ENCODE measurements around the gene ZDHHC11.
"Not testable (repeated sequence)": the region's sequence is repeated elsewhere in the genome, so short reads cannot be mapped to it uniquely, and the experiment has no call there.

The ZDHHC11 gene

DNA sequence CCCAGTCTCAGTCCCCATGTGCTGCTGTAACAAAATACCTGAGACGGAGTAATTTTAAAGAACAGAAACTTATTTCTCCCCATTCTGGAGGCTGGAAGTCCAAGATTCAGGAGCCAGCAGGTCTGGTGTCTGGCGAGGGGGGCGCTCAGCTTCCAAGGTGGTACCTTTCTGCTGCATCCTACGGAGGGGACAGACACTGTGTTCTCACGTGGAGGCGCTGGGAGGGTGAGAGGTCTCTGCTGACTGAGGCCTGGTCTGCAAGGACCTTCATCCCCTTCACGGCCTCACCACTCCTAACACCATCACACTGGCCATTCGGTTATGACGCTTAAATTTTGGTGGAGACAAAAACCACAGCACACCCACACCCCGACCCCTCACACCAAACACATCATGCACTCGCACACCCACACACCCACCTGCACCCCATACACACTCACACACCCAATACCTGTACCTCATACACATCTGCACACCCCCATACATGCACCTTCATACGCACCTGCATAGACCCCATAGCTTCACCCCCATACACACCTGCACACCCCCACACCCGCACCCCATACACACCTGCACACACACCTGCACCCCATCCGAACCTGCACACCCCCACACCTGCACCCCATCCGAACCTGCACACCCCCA lies 9.8 kb upstream of the ZDHHC11 start:
- no peak for DNase-seq (ENCODE audit: low read depth in 1 of 2, low spot score in 1 of 2)

- DNase-seq (ENCODE audit: low read depth in 1 of 2, low spot score in 1 of 2): no peak
Observed at GRCh38 chr5:859798-860296, 9.1 kb upstream of the ZDHHC11 start.

DNA sequence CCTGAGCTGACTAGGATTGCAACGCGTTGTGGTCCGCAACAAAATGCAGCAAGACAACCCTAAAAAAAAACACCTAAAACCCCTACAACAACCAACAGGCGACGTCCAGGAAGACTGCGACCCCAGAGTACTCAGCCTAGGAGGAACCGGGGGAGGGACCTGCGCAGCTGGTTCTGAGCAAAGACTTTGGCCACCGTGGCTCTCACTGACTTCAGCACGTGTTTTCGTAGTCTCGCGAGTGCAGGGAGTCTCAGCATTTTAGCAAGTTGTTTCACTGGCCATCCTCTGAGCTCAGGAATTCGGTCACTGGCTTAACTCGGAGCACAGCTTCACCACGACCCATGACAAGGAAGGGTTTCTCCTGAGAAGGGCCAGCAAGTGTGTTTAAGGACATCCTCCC lies 8.6 kb upstream of the ZDHHC11 start:
- no peak for DNase-seq (ENCODE audit: low read depth in 1 of 2, low spot score in 1 of 2)

GRCh38 chr5:858726-859125 lies 7.9 kb upstream of the ZDHHC11 start:
- no peak for DNase-seq (ENCODE audit: low read depth in 1 of 2, low spot score in 1 of 2)

DNA sequence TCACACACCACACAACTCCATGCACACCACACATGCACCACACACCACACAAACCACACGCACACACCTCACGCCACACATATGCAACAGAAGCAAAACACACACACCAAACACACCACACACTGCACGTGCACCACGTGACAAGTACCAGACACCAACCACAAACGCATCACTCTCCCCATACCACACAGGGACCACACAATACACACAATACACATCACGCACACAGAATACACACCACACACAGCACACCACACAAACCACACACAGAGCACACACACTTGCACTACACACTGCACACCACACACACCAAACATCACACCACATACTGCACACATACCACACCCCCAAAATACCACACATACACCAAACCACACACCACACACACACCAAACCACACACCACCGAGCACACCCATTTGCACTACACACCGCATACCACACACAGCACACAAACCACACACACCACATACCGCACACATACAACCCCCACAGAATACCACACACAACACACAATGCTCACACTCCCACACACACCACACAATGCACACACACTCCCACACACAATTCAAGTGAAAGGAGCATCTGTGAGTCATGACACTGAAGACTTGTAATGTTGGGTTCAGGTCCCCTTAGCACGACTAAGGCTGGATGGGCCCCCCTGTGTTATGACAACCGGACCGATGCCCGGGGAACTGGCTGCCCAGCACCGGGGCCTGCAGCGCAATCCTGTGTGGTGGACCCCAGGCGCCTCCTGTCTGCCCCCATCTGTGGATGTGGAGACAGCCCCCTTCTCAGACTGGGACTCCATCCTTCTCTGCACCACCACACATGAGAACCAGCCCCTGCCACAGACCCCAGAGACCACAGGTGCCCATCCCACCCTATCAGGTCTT lies 6.0 kb upstream of the ZDHHC11 start:
- no peak for DNase-seq (ENCODE audit: low read depth in 1 of 2, low spot score in 1 of 2)

DNA sequence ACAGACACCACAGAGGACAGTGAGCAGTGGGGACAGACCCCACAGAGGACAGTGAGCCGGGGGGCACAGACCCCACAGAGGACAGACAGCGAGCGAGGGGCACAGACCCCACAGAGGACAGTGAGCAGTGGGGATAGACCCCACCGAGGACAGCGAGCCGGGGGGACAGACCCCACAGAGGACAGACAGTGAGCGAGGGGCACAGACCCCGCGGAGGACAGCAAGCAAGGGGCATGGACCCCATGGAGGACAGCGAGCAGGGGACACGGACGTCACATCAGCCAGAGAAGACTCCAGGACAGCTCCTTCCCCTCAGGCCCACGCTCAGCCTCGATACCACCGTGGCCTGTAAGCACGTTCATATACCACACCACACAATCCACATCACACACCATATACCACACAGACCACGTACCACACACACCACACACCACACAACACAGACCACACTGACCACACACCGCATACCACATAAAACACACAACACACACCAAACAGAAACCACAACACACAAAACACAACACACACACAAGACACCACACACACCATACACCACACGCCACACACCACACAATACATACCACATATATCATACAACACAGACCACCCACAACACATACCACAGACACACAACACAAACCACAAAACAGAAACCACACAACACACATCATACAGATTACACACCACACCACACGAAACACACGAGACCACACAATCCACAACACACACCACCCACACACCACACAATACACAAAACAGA lies 5.2 kb upstream of the ZDHHC11 start:
- DNase-seq (ENCODE audit: low read depth in 1 of 2, low spot score in 1 of 2): no peak

DNA sequence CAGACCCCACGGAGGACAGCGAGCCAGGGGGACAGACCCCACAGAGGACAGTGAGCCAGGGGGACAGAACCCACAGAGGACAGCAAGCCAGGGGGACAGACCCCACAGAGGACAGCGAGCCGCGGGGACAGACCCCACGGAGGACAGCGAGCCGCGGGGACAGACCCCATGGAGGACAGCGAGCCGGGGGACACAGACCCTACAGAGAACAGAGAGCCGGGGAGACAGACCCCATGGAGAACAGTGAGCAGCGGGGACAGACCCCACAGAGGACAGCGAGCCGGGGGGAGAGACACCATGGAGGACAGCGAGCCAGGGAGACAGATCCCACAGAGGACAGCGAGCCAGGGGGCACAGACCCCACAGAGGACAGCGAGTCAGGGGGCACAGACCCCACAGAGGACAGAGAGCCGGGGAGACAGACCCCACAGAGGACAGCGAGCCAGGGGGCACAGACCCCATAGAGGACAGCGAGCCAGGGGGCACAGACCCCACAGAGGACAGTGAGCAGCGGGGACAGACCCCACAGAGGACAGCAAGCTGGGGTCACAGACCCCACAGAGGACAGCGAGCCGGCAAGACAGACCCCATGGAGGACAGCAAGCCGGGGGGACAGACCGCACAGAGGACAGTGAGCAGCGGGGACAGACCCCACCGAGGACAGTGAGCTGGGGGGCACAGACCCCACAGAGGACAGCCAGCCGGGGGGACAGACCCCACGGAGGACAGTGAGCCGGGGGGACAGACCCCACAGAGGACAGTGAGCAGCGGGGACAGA lies 4.4 kb upstream of the ZDHHC11 start:
- no peak for DNase-seq (ENCODE audit: low read depth in 1 of 2, low spot score in 1 of 2)

DNA sequence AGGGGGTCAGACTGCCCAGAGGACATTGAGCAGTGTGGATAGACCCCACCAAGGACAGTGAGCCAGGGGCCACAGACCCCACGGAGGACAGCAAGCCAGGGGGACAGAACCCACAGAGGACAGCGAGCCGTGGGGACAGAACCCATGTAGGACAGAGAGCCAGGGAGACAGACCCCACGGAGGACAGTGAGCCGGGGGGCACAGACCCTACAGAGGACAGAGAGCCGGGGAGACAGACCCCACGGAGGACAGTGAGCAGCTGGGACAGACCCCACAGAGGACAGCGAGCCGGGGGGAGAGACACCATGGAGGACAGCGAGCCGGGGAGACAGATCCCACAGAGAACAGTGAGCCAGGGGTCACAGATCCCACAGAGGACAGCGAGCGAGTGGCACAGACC lies 3.4 kb upstream of the ZDHHC11 start:
- DNase-seq (ENCODE audit: low read depth in 1 of 2, low spot score in 1 of 2): no peak

DNA sequence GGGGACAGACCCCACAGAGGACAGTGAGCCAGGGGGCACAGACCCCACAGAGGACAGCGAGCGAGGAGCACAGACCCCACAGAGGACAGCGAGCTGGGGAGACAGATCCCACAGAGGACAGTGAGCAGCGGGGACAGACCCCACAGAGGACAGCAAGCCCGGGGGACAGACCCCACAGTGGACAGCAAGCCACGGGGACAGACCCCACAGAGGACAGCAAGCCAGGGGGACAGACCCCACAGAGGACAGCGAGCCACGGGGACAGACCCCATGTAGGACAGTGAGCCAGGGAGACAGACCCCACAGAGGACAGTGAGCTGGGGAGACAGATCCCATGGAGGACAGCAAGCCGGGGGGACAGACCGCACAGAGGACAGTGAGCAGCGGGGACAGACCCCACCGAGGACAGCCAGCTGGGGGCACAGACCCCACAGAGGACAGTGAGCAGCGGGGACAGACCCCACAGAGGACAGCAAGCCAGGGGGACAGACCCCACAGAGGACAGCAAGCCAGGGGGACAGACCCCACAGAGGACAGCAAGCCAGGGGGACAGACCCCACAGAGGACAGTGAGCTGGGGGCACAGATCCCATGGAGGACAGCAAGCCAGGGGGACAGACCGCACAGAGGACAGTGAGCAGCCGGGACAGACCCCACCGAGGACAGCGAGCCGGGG lies 2.8 kb upstream of the ZDHHC11 start:
- DNase-seq (ENCODE audit: low read depth in 1 of 2, low spot score in 1 of 2): not testable (repeated sequence)

DNA sequence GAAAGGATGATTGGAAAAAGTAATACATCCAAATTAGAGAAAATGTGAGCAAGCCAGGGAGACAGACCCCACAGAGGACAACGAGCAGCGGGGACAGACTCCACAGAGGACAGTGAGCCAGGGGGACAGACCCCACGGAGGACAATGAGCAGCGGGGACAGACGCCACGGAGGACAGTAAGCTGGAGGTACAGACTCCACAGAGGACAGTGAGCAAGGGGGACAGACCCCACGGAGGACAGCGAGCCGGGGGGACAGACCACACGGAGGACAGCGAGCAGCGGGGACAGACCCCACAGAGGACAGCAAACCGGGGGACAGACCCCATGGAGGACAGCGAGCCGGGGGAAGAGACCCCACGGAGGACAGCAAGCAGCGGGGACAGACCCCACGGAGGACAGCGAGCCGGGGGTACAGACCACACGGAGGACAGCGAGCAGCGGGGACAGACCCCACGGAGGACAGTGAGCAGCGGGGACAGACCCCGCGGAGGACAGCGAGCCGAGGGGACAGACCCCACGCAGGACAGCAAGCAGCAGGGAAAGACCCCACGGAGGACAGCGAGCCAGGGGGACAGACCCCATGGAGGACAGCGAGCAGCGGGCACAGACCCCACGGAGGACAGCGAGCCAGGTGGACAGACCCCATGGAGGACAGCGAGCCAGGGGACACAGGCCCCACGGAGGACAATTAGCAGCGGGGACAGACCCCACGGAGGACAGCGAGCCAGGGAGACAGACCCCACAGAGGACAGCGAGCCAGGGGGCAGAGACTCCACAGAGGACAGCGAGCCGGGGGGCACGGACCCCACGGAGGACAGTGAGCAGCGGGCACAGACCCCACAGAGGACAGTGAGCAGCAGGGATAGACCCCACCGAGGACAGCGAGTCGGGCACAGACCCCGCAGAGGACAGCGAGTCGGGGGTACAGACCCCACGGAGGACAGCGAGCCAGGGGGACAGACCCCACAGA lies 1.9 kb upstream of the ZDHHC11 start:
- DNase-seq (ENCODE audit: low read depth in 1 of 2, low spot score in 1 of 2): no peak

DNA sequence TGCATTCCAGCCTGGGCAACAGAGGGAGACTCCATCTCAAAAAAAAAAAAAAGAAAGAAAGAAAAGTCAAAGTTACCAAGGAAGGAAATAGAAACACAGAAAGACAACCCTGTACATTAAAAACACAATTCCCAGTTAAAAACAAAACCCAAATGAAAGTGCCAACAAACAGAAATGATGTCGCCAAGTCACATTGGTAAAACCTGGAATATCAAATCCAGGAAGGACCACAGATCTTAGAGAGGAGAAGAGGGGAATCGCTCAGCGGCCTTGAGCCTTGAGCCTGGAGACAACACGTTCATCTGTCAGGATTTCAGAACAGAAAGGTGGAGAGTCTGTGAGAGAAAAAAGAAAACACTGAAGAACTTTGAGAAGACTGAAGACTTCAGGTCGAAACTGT lies 1.2 kb upstream of the ZDHHC11 start:
- no peak for DNase-seq (ENCODE audit: low read depth in 1 of 2, low spot score in 1 of 2)

DNA sequence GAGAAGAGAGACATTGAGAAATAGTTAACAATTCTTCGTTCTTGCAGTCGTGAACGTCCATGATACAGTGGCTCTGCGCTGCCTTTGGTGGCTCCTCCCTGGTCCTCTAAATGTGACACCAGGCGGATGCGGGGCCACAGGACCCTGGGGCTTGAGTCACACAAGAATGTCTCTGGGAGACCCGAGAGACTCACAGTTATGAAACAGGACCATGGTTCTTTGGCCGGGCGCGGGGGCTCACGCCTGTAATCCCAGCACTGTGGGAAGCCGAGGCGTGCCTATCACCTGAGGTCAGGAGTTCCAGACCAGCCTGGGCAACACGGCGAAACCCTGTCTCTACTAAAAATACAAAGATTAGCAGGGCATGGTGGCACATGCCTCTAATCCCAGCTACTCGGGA lies 767 bp upstream of the ZDHHC11 start:
- DNase-seq (ENCODE audit: low read depth in 1 of 2, low spot score in 1 of 2): no peak

DNA sequence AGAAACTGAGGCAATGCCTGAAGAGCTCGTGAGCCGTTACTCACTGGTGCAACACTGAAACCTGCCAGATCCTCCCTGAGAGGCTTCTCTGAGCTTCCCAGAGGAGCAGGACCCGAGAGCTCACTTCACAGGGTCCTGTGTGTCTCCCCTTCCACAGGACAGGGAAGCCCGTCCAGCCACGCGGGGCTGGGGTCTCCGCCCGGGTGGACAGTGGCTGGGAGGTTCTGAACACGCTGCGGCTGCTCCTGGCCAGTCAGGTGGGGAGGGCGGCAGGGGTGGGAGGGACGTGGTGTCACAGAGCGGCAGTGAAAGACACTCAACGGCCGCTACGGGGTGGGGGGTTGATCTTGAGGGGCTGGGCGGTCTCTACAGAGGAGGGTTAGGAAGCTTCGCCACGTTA lies 290 bp upstream of the ZDHHC11 start:
- DNase-seq (ENCODE audit: low read depth in 1 of 2, low spot score in 1 of 2): no peak

DNA sequence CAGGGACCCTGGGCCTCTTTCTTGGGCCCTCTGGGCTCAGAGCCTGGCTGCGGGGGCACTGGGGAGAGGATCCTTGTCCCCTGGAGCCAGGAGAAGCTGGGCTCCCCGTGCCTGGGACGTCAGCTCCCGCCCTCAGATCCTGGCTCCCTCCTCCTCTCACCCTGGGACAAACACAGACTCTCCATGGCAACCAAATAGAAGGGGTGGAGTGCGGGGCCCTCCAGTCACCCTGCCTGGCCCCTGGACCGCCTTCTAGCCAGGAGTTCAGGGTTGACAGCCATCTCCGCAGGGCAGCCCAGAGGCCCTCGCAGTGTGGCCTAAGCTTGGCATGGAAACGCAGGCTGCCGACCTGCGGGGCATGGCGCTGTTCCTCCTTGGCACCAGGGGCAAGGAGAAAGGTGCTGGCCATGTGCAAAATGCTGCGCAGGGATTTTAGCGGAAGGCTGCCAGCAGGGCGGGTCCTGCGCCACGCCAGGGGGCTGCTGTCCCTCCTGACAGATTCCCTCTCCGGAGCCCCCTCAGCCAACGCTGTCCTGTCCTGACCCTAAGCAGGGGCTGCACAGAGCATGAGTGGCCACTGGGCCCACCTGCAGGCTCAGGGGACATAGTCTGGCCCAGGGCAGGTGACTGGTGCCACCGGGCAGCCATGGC lies 1.0 kb downstream of the ZDHHC11 start:
- no peak for DNase-seq (ENCODE audit: low read depth in 1 of 2, low spot score in 1 of 2)

- no peak for DNase-seq (ENCODE audit: low read depth in 1 of 2, low spot score in 1 of 2)
Observed at GRCh38 chr5:848671-849111, 2.1 kb downstream of the ZDHHC11 start.

DNA sequence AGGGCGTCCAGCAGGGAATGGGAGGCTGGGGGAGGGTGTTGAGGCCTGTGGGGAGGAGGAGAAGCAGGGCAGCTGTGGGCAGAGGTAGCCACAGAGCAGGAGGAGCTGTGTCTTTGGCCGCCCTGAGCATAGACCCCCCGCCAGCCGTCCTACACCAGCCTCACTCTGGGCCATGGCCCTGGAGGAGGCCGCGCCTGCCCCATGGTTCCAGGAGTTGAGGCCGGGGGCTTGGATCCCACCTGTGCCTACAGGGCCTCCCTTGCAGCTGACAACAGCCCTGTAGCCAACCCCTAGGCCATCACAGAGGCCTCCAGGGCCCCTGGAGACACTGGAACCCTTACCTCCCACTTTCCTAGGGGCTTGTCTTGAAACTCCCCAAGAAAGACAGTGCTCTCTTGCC lies 3.0 kb downstream of the ZDHHC11 start:
- not testable (repeated sequence) for DNase-seq (ENCODE audit: low read depth in 1 of 2, low spot score in 1 of 2)

- not testable (repeated sequence) for DNase-seq (ENCODE audit: low read depth in 1 of 2, low spot score in 1 of 2)
Observed at GRCh38 chr5:847212-847611, 3.6 kb downstream of the ZDHHC11 start.

GRCh38 chr5:846602-847091 lies 4.1 kb downstream of the ZDHHC11 start:
- DNase-seq (ENCODE audit: low read depth in 1 of 2, low spot score in 1 of 2): not testable (repeated sequence)

Measured in stimulated activated CD4-positive, alpha-beta T cell treated with anti-CD3 and anti-CD28 coated beads, Interleukin-15, amount 100 ng/mL, for 1 hour (primary cell).